Right cardiac atrium (tissue), 5 donors: Measurements from ENCODE around the gene ADIPOQ. TPM values are rescaled to one million over a fixed set of nuclear protein-coding genes. Genes with fewer than 3 reads are reported as not detected.
"Not testable (repeated sequence)": the region's sequence is repeated elsewhere in the genome, so short reads cannot be mapped to it uniquely, and the experiment has no call there.

ENCODE experiments used
- ATAC-seq, 2 donors: fragments of 200-7000 bp; cut with Tn5 transposase; one replicate each; pipeline versions ENCODE4 v1.8.0 to v1.9.1; 2020; ENCODE audit warnings: moderate library complexity in 2 of 2, mild to moderate bottlenecking in 1 of 2
- DNase-seq, 3 donors: peaks; one replicate each; pipeline ENCODE4 v3.0.0-alpha.2; 2020
- H3K27ac ChIP-seq: one replicate; pipeline ENCODE4 v1.5.1; 2013; ENCODE audit warnings: mild to moderate bottlenecking, low read length, control low read depth, moderate library complexity
- H3K27me3 ChIP-seq: one replicate; pipeline ENCODE4 v1.6.1; 2013; ENCODE audit not compliant: control insufficient read depth, insufficient read depth
- H3K4me1 ChIP-seq: one replicate; pipeline ENCODE4 v1.6.1; 2013; ENCODE audit warnings: low read length; ENCODE audit not compliant: control insufficient read depth, insufficient read depth
- H3K4me3 ChIP-seq: one replicate; pipeline ENCODE4 v1.5.1; 2013; ENCODE audit warnings: low read length, control low read depth
- H3K9me3 ChIP-seq: one replicate; pipeline ENCODE4 v1.6.1; 2013; ENCODE audit warnings: low read length; ENCODE audit not compliant: control insufficient read depth
- WGBS: extraction: QIAGEN DNeasy Blood & Tissue Kit; methylation state at CpG from one replicate; pipeline ENCODE4 v1.1.7; 2013; 5-methylcytosine and 5-hydroxymethylcytosine counted together
- intact Hi-C, 4 donors: fragments of 100-400 bp; cut with DNase I; formaldehyde crosslinking; loops; one replicate each; pipeline versions ENCODE4 v1.11.0 to v1.14.0; 2022 to 2023
- long read RNA-seq, 4 donors: library from polyadenylated mRNA; unstranded; transcript quantifications; one replicate each; pipeline ENCODE4 v2.0.0, GENCODE V29; 2020 to 2021
- polyA plus RNA-seq: library from polyadenylated mRNA; stranded (reverse); fragments of 200-250 nt; gene quantifications from one replicate; pipeline ENCODE4 v1.2.3, GENCODE V29; 2013
- total RNA-seq, 4 donors: library from RNA; stranded (reverse); fragmentation: NEBNext Ultra II Directional; extraction: Animal tissue kit (Norgen Biotek cat#: 25700); gene quantifications; one replicate each; pipeline ENCODE4 v1.2.1, GENCODE V29; 2021
- donor health status: healthy with polysubstance abuse.
- donor health status: DM: no; HTN: yes; CAD: no.
- donor health status: DM: no; HTN: no; CAD: no.
- donor health status: DM: no; HTN: yes; CAD: no; lungs with severe emphysema.
- donor health status: DM: yes; HTN: yes; CAD: no.

Gene ADIPOQ
- total RNA-seq: 10 to 100 TPM in 1 of 4 donors, 1 to 10 TPM in 1, under 1 TPM in 2; 0.28 to 24.2 (median 0.73) TPM
- polyA plus RNA-seq: 9.3 TPM
- long read RNA-seq, donor 1: 0 reads
- long read RNA-seq, donor 2: 0 reads
- long read RNA-seq, donor 3, full-length matches to known transcripts: 1 of 3 reads
- long read RNA-seq, donor 3, partial matches to known transcripts: 0 of 3 reads
- long read RNA-seq, donor 3, other reads (novel, unspliced or antisense): 2 of 3 reads
- long read RNA-seq, donor 4: 0 reads

GRCh38 chr3:186842426-186843038, at the start of gene ADIPOQ:
Gene ADIPOQ (plus strand): TSS chr3:186842710. CDS start chr3:186853059, 10,349 bp downstream.
- Histone ChIP-seq H3K4me1 (no peaks in the 10 kb centered on the region), H3K27me3 (no peaks in the 10 kb centered on the region), H3K27ac (no peak within 1 kb of the TSS), H3K9me3 (no peaks in the 10 kb centered on the region), H3K4me3 (no peak within 1 kb of the TSS)
- 88% methylated on average over 7 of the region's 7 CpGs for WGBS
- ATAC-seq (peak in 1 of 2 donors; percentile 24), DNase-seq (no peak)
- intact Hi-C loops: no loop called here

GRCh38 chr3:186798239-186798874, 44.2 kb upstream of the ADIPOQ start:
- DNase-seq (no peak), ATAC-seq (no peak)
- H3K4me3 ChIP-seq: no peak overlapping the region
- no peaks in the 10 kb centered on the region for H3K27me3 ChIP-seq
- no peaks in the 10 kb centered on the region for H3K4me1 ChIP-seq
- H3K27ac ChIP-seq: no peak overlapping the region
- 78% methylated on average over 3 of the region's 3 CpGs for WGBS
- intact Hi-C loops: no loop called here
- H3K9me3 ChIP-seq: no peaks in the 10 kb centered on the region

- 93% methylated on average over 1 of the region's 1 CpG for WGBS
- intact Hi-C loops: no loop called here
- no peak for DNase-seq
- no peaks in the 10 kb centered on the region for H3K27me3 ChIP-seq
- no peak overlapping the region for H3K4me3 ChIP-seq
- no peaks in the 10 kb centered on the region for H3K4me1 ChIP-seq
- ATAC-seq: no peak
- H3K27ac ChIP-seq: no peak overlapping the region
- H3K9me3 ChIP-seq: no peaks in the 10 kb centered on the region
Measured at GRCh38 chr3:186800285-186800684, 42.2 kb upstream of the ADIPOQ start.

GRCh38 chr3:186802701-186803100, 39.8 kb upstream of the ADIPOQ start:
- Histone ChIP-seq H3K4me1 (no peaks in the 10 kb centered on the region), H3K9me3 (no peaks in the 10 kb centered on the region), H3K4me3 (no peak overlapping the region), H3K27ac (no peak overlapping the region), H3K27me3 (no peaks in the 10 kb centered on the region)
- no peak for ATAC-seq
- intact Hi-C loops: no loop called here
- 87% methylated on average over 3 of the region's 3 CpGs for whole genome bisulfite sequencing
- DNase-seq: no peak

- ATAC-seq, H3K27ac ChIP-seq, H3K27me3 ChIP-seq, H3K9me3 ChIP-seq, DNase-seq, intact Hi-C loops, H3K4me3 ChIP-seq, H3K4me1 ChIP-seq: not testable (repeated sequence)
- 89% methylated on average over 4 of the region's 4 CpGs for WGBS
Measured at GRCh38 chr3:186803447-186803846, 39.1 kb upstream of the ADIPOQ start.

GRCh38 chr3:186806089-186807055, 36.1 kb upstream of the ADIPOQ start, which contains the start of gene RFC4:
Gene RFC4 (minus strand): TSS chr3:186806482. CDS start chr3:186804713, 1,769 bp downstream.
- no peaks in the 10 kb centered on the region for H3K4me1 ChIP-seq
- peak within 1 kb of the TSS; percentile 55 for H3K27ac ChIP-seq
- H3K27me3 ChIP-seq: no peaks in the 10 kb centered on the region
- no peaks in the 10 kb centered on the region for H3K9me3 ChIP-seq
- DNase-seq (peak; percentile 89 to 96 (median 94)), ATAC-seq (peak; percentile 97)
- intact Hi-C loops: no loop called here
- WGBS: under 1% methylated on average over 70 of the region's 70 CpGs
- peak within 1 kb of the TSS; percentile 57 for H3K4me3 ChIP-seq

GRCh38 chr3:186807231-186807630, 35.3 kb upstream of the ADIPOQ start:
- ATAC-seq (peak in 1 of 2 donors; percentile 5), DNase-seq (no peak)
- 31% methylated on average over 5 of the region's 5 CpGs for WGBS
- intact Hi-C loops: no loop called here
- H3K4me3 ChIP-seq: no peak overlapping the region
- H3K4me1 ChIP-seq: no peaks in the 10 kb centered on the region
- no peaks in the 10 kb centered on the region for H3K27me3 ChIP-seq
- H3K9me3 ChIP-seq: no peaks in the 10 kb centered on the region
- no peak overlapping the region for H3K27ac ChIP-seq

GRCh38 chr3:186810336-186810996, 32.0 kb upstream of the ADIPOQ start:
- H3K9me3 ChIP-seq: no peaks in the 10 kb centered on the region
- no peaks in the 10 kb centered on the region for H3K4me1 ChIP-seq
- ATAC-seq (no peak), DNase-seq (no peak)
- H3K27ac ChIP-seq: no peak overlapping the region
- no peak overlapping the region for H3K4me3 ChIP-seq
- WGBS: 82% methylated on average over 5 of the region's 5 CpGs
- intact Hi-C loops: loop anchor here in 1 of 4 donors (10.0 kb wide), 1 partner anchor 196 kb away; the partner anchor contains the start of gene AHSG
- no peaks in the 10 kb centered on the region for H3K27me3 ChIP-seq

- not testable (repeated sequence) for DNase-seq, ATAC-seq, H3K27me3 ChIP-seq, H3K4me3 ChIP-seq, H3K27ac ChIP-seq, H3K9me3 ChIP-seq, H3K4me1 ChIP-seq
- intact Hi-C loops: loop anchor here in 1 of 4 donors (10.0 kb wide), 1 partner anchor 197 kb away; the partner anchor contains the start of gene AHSG
- 92% methylated on average over 18 of the region's 29 CpGs for WGBS
Measured at GRCh38 chr3:186811313-186811712, 31.2 kb upstream of the ADIPOQ start.

GRCh38 chr3:186814100-186814499, 28.4 kb upstream of the ADIPOQ start:
- intact Hi-C loops: loop anchor here in 1 of 4 donors (10.0 kb wide), 1 partner anchor 199 kb away; the partner anchor contains the start of gene AHSG
- DNase-seq (no peak), ATAC-seq (no peak)
- Histone ChIP-seq H3K27me3 (no peaks in the 10 kb centered on the region), H3K4me3 (no peak overlapping the region), H3K27ac (no peak overlapping the region), H3K4me1 (no peaks in the 10 kb centered on the region), H3K9me3 (no peaks in the 10 kb centered on the region)
- WGBS: 72% methylated on average over 4 of the region's 4 CpGs
